Loucy (cell line): ENCODE results near the gene ZNF248.

Source experiments
- H2AFZ ChIP-seq: fragments of 200-600 bp; sonication (generic); 2 replicates; pipeline ENCODE4 v1.6.0; 2016; ENCODE audit warnings: antibody characterized with exemption, mild to moderate bottlenecking, low read length, moderate library complexity
- H3F3A ChIP-seq: fragments of 200-600 bp; 2 replicates; pipeline ENCODE4 v1.6.0; 2016; ENCODE audit warnings: antibody characterized with exemption, low read depth, mild to moderate bottlenecking
- H3K27me3 ChIP-seq: fragments of 200-600 bp; sonication (generic); 2 replicates; pipeline ENCODE4 v1.6.1; 2014; ENCODE audit warnings: low read length, mild to moderate bottlenecking; ENCODE audit not compliant: insufficient read depth, poor library complexity, severe bottlenecking
- H3K36me3 ChIP-seq: fragments of 200-600 bp; sonication (generic); 2 replicates; pipeline ENCODE4 v1.6.1; 2016; ENCODE audit warnings: low read length; ENCODE audit not compliant: insufficient read depth
- H3K4me1 ChIP-seq: fragments of 200-600 bp; sonication (generic); 2 replicates; pipeline ENCODE4 v1.5.1; 2014; ENCODE audit warnings: low read length, mild to moderate bottlenecking; ENCODE audit not compliant: insufficient read depth, poor library complexity, severe bottlenecking
- H3K4me2 ChIP-seq: fragments of 200-600 bp; sonication (generic); 2 replicates; pipeline ENCODE4 v1.6.0; 2014; ENCODE audit warnings: antibody characterized with exemption, low read length, low read depth, mild to moderate bottlenecking; ENCODE audit not compliant: poor library complexity, severe bottlenecking
- H3K4me3 ChIP-seq: fragments of 200-600 bp; sonication (generic); 2 replicates; pipeline ENCODE4 v1.5.1; 2014; ENCODE audit warnings: low read length, mild to moderate bottlenecking, mixed read lengths; ENCODE audit not compliant: poor library complexity, severe bottlenecking
- H3K79me2 ChIP-seq: fragments of 200-600 bp; sonication (generic); 2 replicates; pipeline ENCODE4 v1.6.1; 2014; ENCODE audit warnings: low read length; ENCODE audit not compliant: insufficient read depth
- H3K9ac ChIP-seq: fragments of 200-600 bp; sonication (generic); 2 replicates; pipeline ENCODE4 v1.6.0; 2014; ENCODE audit warnings: mild to moderate bottlenecking, low read depth, low read length, moderate library complexity; ENCODE audit not compliant: poor library complexity, severe bottlenecking
- H3K9me2 ChIP-seq: fragments of 200-600 bp; sonication (generic); replicated peaks from 2 replicates; pipeline ENCODE4 v1.6.1; 2016; ENCODE audit warnings: low read depth, low read length, mixed read lengths
- H3K9me3 ChIP-seq: fragments of 200-600 bp; sonication (generic); 2 replicates; pipeline ENCODE4 v1.6.1; 2014; ENCODE audit warnings: mild to moderate bottlenecking, antibody characterized with exemption, low read length, low read depth; ENCODE audit not compliant: insufficient read depth
- H4K20me1 ChIP-seq: fragments of 200-600 bp; sonication (generic); 2 replicates; pipeline ENCODE4 v1.6.0; 2014; ENCODE audit warnings: antibody characterized with exemption, low read length, mild to moderate bottlenecking; ENCODE audit not compliant: insufficient read depth, poor library complexity, severe bottlenecking
- EZH2phosphoT487 ChIP-seq: fragments of 200-600 bp; IDR thresholded peaks from 2 replicates; pipeline ENCODE4 v1.6.1; 2018; ENCODE audit warnings: antibody characterized with exemption, mild to moderate bottlenecking, moderate library complexity, borderline replicate concordance
- TF ChIP-seq, protein P1 (sequence below): fragments of 200-600 bp; sonication (generic); conservative IDR thresholded peaks from 2 replicates; pipeline ENCODE4 v1.5.1; 2014; ENCODE audit warnings: mild to moderate bottlenecking, antibody characterized with exemption, low read length

Gene ZNF248

DNA sequence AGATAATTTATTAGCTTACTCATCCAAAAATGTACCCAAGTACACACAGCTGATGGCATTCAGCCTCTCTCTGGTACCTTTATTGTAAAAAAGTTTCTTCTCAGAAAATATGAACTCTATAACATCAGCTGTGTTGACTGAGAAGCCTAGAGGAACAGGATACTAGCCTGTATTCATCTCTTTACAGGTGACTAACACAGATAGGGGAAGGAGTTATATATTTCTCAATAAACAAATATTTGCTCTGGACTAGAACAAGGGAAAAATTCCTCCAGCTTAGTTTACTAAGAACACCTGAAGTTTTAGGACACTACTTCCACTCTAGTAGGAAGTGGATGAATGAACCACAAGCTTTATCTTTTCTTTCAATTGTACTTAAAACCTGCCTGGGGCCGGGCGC is 67.8 kb downstream of the ZNF248 start:
- no peaks in the 10 kb centered on the region for H3K4me1 ChIP-seq
- H3K9me3 ChIP-seq, result no peaks in the 10 kb centered on the region
- no peak overlapping the region for H3K4me2 ChIP-seq
- no peak overlapping the region for H3K4me3 ChIP-seq
- no peak overlapping the region for H3K9ac ChIP-seq
- no peaks in the 10 kb centered on the region for H4K20me1 ChIP-seq
- H3K27me3 ChIP-seq, result no peaks in the 10 kb centered on the region
- H3K9me2 ChIP-seq, result no peaks in the 10 kb centered on the region
- H2AFZ ChIP-seq, result no peak overlapping the region
- no peak for TF ChIP-seq EZH2phosphoT487
- TF ChIP-seq, protein P1, sequence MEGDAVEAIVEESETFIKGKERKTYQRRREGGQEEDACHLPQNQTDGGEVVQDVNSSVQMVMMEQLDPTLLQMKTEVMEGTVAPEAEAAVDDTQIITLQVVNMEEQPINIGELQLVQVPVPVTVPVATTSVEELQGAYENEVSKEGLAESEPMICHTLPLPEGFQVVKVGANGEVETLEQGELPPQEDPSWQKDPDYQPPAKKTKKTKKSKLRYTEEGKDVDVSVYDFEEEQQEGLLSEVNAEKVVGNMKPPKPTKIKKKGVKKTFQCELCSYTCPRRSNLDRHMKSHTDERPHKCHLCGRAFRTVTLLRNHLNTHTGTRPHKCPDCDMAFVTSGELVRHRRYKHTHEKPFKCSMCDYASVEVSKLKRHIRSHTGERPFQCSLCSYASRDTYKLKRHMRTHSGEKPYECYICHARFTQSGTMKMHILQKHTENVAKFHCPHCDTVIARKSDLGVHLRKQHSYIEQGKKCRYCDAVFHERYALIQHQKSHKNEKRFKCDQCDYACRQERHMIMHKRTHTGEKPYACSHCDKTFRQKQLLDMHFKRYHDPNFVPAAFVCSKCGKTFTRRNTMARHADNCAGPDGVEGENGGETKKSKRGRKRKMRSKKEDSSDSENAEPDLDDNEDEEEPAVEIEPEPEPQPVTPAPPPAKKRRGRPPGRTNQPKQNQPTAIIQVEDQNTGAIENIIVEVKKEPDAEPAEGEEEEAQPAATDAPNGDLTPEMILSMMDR, result no peak
- no peaks in the 10 kb centered on the region for H3F3A ChIP-seq
- no peaks in the 10 kb centered on the region for H3K79me2 ChIP-seq
- H3K36me3 ChIP-seq, result no peaks in the 10 kb centered on the region

DNA sequence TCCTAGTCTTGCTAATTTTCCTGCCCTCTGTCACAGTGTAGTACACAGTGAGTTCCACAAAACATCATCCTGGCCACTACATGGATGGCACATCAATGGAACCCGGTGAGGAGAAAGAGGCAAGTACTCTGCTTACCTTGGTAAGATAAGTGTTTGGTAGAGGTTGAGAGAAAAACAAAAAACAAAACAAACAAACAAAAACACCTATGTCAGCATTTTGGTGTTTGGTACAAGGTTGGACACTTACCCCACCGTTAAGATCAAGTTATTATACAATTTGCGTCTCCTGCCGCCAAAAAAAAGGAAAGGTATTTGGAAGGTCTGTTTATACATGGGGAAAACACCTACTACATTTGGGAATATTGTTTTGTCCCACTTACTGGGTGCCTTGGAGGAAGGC is 72.7 kb downstream of the ZNF248 start:
- no peaks in the 10 kb centered on the region for H3K9me2 ChIP-seq
- no peaks in the 10 kb centered on the region for H3K27me3 ChIP-seq
- no peaks in the 10 kb centered on the region for H3K36me3 ChIP-seq
- H3K79me2 ChIP-seq, result no peaks in the 10 kb centered on the region
- H3F3A ChIP-seq, result no peaks in the 10 kb centered on the region
- H3K4me1 ChIP-seq, result no peaks in the 10 kb centered on the region
- H2AFZ ChIP-seq, result no peak overlapping the region
- no peak overlapping the region for H3K4me2 ChIP-seq
- no peak for TF ChIP-seq EZH2phosphoT487
- TF ChIP-seq, protein P1, result no peak
- no peaks in the 10 kb centered on the region for H4K20me1 ChIP-seq
- H3K9ac ChIP-seq, result no peak overlapping the region
- H3K4me3 ChIP-seq, result no peak overlapping the region
- peaks cover 7% of the 10 kb centered on the region; the same call in 1 of the 2 replicates for H3K9me3 ChIP-seq

DNA sequence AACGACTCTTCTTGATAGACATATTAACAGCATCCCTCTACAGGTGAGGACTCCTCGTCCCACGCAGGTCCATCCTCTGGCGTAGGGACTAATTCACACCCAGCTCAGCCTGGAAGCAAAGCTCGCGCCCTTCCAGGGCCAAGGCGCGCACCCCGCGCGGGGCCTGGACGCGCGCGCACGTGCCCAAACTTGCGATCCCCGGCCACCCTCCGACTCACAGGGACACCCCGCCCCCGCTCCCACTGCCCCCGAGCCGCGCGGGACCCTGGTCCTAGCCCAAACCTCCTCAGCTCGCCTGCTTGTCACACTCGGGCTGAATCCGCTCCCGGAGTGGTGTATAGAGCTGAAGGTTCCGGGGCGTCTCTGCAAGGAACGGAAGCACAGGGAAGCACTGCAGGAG is 76.9 kb downstream of the ZNF248 start:
- no peaks in the 10 kb centered on the region for H3K79me2 ChIP-seq
- H3K4me1 ChIP-seq, result no peaks in the 10 kb centered on the region
- no peaks in the 10 kb centered on the region for H3K36me3 ChIP-seq
- H3K4me3 ChIP-seq, result no peak overlapping the region
- H4K20me1 ChIP-seq, result no peaks in the 10 kb centered on the region
- no peaks in the 10 kb centered on the region for H3F3A ChIP-seq
- H3K4me2 ChIP-seq, result no peak overlapping the region
- TF ChIP-seq EZH2phosphoT487, result no peak
- TF ChIP-seq, protein P1, result no peak
- no peak overlapping the region for H3K9ac ChIP-seq
- H2AFZ ChIP-seq, result no peak overlapping the region
- no peaks in the 10 kb centered on the region for H3K27me3 ChIP-seq
- H3K9me2 ChIP-seq, result no peaks in the 10 kb centered on the region
- H3K9me3 ChIP-seq, result peaks cover 11% of the 10 kb centered on the region; the same call in 1 of the 2 replicates
